CD14-positive monocyte (primary cell): Measurements from ENCODE around the gene HSF4. TPM values are rescaled to one million over a fixed set of nuclear protein-coding genes. Genes with fewer than 3 reads are reported as not detected.

Experiments
- DNase-seq, 3 donors: peaks; one replicate each; pipeline ENCODE4 v3.0.0-alpha.2; 2011 to 2022
- H2AFZ ChIP-seq: 2 replicates; pipeline ENCODE4 v1.6.0; 2012; ENCODE audit warnings: mild to moderate bottlenecking, low read depth, low read length, inconsistent platforms; ENCODE audit not compliant: insufficient read depth, poor library complexity, severe bottlenecking
- H3K27ac ChIP-seq, 2 donors: 1 replicate in 1 of 2; 2 replicates in 1 of 2; pipeline ENCODE4 v1.5.1; 2012 to 2013; ENCODE audit warnings: low read length in 2 of 2, control low read depth in 1 of 2, inconsistent platforms in 1 of 2, low read depth in 1 of 2, mild to moderate bottlenecking in 1 of 2
- H3K27me3 ChIP-seq, 2 donors: one replicate each; pipeline versions ENCODE4 v1.6.0 to v1.6.1; 2011 to 2013; ENCODE audit warnings: low read length in 2 of 2; ENCODE audit not compliant: control insufficient read depth in 2 of 2, insufficient read depth in 2 of 2
- H3K36me3 ChIP-seq, 2 donors: replicated peaks in 1 of 2; 1 replicate in 1 of 2; 2 replicates in 1 of 2; pipeline versions ENCODE4 v1.5.1 to v1.6.1; 2012 to 2013; ENCODE audit warnings: low read length in 2 of 2, control low read depth in 1 of 2, inconsistent platforms in 1 of 2, mild to moderate bottlenecking in 1 of 2; ENCODE audit not compliant: insufficient read depth in 2 of 2, control insufficient read depth in 1 of 2
- H3K4me1 ChIP-seq, 2 donors: 1 replicate in 1 of 2; 2 replicates in 1 of 2; pipeline versions ENCODE4 v1.5.1 to v1.6.1; 2012 to 2013; ENCODE audit warnings: low read length in 2 of 2, control low read depth in 1 of 2, inconsistent platforms in 1 of 2, mild to moderate bottlenecking in 1 of 2, moderate library complexity in 1 of 2; ENCODE audit not compliant: insufficient read depth in 2 of 2, control insufficient read depth in 1 of 2
- H3K4me2 ChIP-seq: replicated peaks from 2 replicates; pipeline ENCODE3; 2012; ENCODE audit warnings: low read length, moderate library complexity, mild to moderate bottlenecking; ENCODE audit not compliant: poor library complexity, severe bottlenecking; ENCODE audit errors: extremely low read depth
- H3K4me3 ChIP-seq, 3 experiments: fragments of 200-600 bp in 1 of 3; sonication (generic) in 1 of 3; replicated peaks in 1 of 3; 1 replicate in 2 of 3; 2 replicates in 1 of 3; pipeline ENCODE4 v1.5.1; 2011 to 2013; ENCODE audit warnings: low read length in 3 of 3, mild to moderate bottlenecking in 3 of 3, control low read depth in 2 of 3, low read depth in 2 of 3, inconsistent platforms in 1 of 3, moderate library complexity in 1 of 3
- H3K79me2 ChIP-seq: 2 replicates; pipeline ENCODE4 v1.6.0; 2012; ENCODE audit warnings: mild to moderate bottlenecking, control low read depth, inconsistent platforms, low read length, moderate library complexity; ENCODE audit not compliant: insufficient read depth
- H3K9ac ChIP-seq: 2 replicates; pipeline ENCODE4 v1.6.0; 2017; ENCODE audit warnings: low read length, mild to moderate bottlenecking; ENCODE audit not compliant: insufficient read depth, poor library complexity, severe bottlenecking
- H3K9me3 ChIP-seq, 2 donors: replicated peaks in 1 of 2; 1 replicate in 1 of 2; 2 replicates in 1 of 2; pipeline versions ENCODE4 v1.5.1 to v1.6.1; 2012 to 2013; ENCODE audit warnings: low read length in 2 of 2, control low read depth in 1 of 2; ENCODE audit not compliant: control insufficient read depth in 1 of 2, insufficient read depth in 1 of 2
- H4K20me1 ChIP-seq: 2 replicates; pipeline ENCODE4 v1.6.0; 2012; ENCODE audit warnings: mild to moderate bottlenecking, low read length, control low read depth, moderate library complexity; ENCODE audit not compliant: insufficient read depth
- H3K27ac Mint-ChIP-seq, 7 donors: one replicate each; pipeline ENCODE4 v1.8.0; 2020; ENCODE audit warnings: mild to moderate bottlenecking in 7 of 7, mixed read lengths in 7 of 7, moderate library complexity in 6 of 7, inconsistent platforms in 2 of 7
- H3K27me3 Mint-ChIP-seq, 3 donors: one replicate each; pipeline ENCODE4 v1.8.0; 2021 to 2022; ENCODE audit warnings: low read depth in 3 of 3, mild to moderate bottlenecking in 3 of 3, mixed read lengths in 3 of 3, moderate library complexity in 3 of 3, inconsistent platforms in 1 of 3
- H3K36me3 Mint-ChIP-seq, 2 donors: one replicate each; pipeline ENCODE4 v1.8.0; 2020; ENCODE audit warnings: mixed read lengths in 2 of 2, inconsistent platforms in 1 of 2, mild to moderate bottlenecking in 1 of 2
- H3K4me1 Mint-ChIP-seq: one replicate; pipeline ENCODE4 v1.8.0; 2020; ENCODE audit warnings: mild to moderate bottlenecking, mixed read lengths
- H3K4me3 Mint-ChIP-seq, 2 donors: one replicate each; pipeline ENCODE4 v1.8.0; 2020; ENCODE audit warnings: mild to moderate bottlenecking in 2 of 2, mixed read lengths in 2 of 2, moderate library complexity in 1 of 2
- H3K9me3 Mint-ChIP-seq, 7 donors: one replicate each; pipeline ENCODE4 v1.8.0; 2020 to 2022; ENCODE audit warnings: mixed read lengths in 7 of 7, mild to moderate bottlenecking in 6 of 7, moderate library complexity in 6 of 7, inconsistent platforms in 2 of 7
- CTCF ChIP-seq: fragments of 200-600 bp; IDR thresholded peaks from one replicate; pipeline ENCODE4 v1.8.0; 2022; ENCODE audit warnings: antibody characterized with exemption, mild to moderate bottlenecking
- WGBS: methylation state at CpG from one replicate; pipeline ENCODE4 v1.1.5; 2013; ENCODE audit warnings: missing lambda C conversion rate; ENCODE audit not compliant: insufficient coverage; 5-methylcytosine and 5-hydroxymethylcytosine counted together
- intact Hi-C, 2 donors: fragments of 100-400 bp; cut with micrococcal nuclease; formaldehyde crosslinking; loops; one replicate each; pipeline versions ENCODE4 v1.15.0 to v1.15.1; 2023
- polyA plus RNA-seq, 3 donors: library from polyadenylated mRNA; depleted of rRNA in 1 of 3; unstranded in 2 of 3; stranded (reverse) in 1 of 3; fragments of 300-500 nt in 2 of 3; fragments of >200 nt in 1 of 3; fragmentation: Illumina TruSeq in 2 of 3; gene quantifications; 1 replicate in 2 of 3; 2 replicates in 1 of 3; pipeline ENCODE4 v1.2.3, GENCODE V29; 2012 to 2021

Gene HSF4
- polyA plus RNA-seq, 3 donors, result 53.4 TPM; not detected in 2

GRCh38 chr16:67150833-67151396 is 13.6 kb upstream of the HSF4 start, which contains the start of gene B3GNT9:
TSS of gene B3GNT9 (minus strand) at chr16:67150998. CDS start at chr16:67150485, 513 bp downstream.
- H2AFZ ChIP-seq, result peak within 1 kb of the TSS; percentile 17
- H3K79me2 ChIP-seq, result no peaks in the 10 kb centered on the region
- peaks cover 13 to 61% of the 10 kb centered on the region in 2 donors for H3K27me3 ChIP-seq
- H3K9ac ChIP-seq, result no peak within 1 kb of the TSS
- no peak for DNase-seq
- H3K4me3 ChIP-seq, result peak within 1 kb of the TSS in 1 of 3 experiments; percentile 63
- peaks cover 9 to 18% of the 10 kb centered on the region in 2 donors for H3K9me3 ChIP-seq
- peak within 1 kb of the TSS; percentile 66 for H3K4me2 ChIP-seq
- Mint-ChIP-seq H3K27ac (no peak within 1 kb of the TSS), H3K27me3 (peaks cover 45 to 71% (median 58%) of the 10 kb centered on the region in 3 donors), H3K4me1 (peaks cover 18% of the 10 kb centered on the region), H3K36me3 (peaks cover 36 to 39% of the 10 kb centered on the region in 2 donors), H3K4me3 (peak within 1 kb of the TSS; percentile 27 to 77), H3K9me3 (peaks cover 7 to 22% (median 12%) of the 10 kb centered on the region in 7 donors)
- WGBS, result 2% methylated on average over 33 of the region's 34 CpGs
- H4K20me1 ChIP-seq, result peaks cover 86% of the 10 kb centered on the region
- TF ChIP-seq CTCF, result no peak
- H3K27ac ChIP-seq, result no peak within 1 kb of the TSS
- peaks cover 30 to 33% of the 10 kb centered on the region in 2 donors for H3K36me3 ChIP-seq
- intact Hi-C loops, result no loop called here
- H3K4me1 ChIP-seq, result peaks cover 15 to 30% of the 10 kb centered on the region in 2 donors

GRCh38 chr16:67151431-67152097 is 13.0 kb upstream of the HSF4 start:
- Histone ChIP-seq H3K36me3 (peaks cover 24 to 27% of the 10 kb centered on the region in 2 donors), H3K4me3 (no peak overlapping the region), H3K9ac (no peak overlapping the region), H3K9me3 (peaks cover 9 to 18% of the 10 kb centered on the region in 2 donors), H4K20me1 (peaks cover 86% of the 10 kb centered on the region), H3K4me2 (peak overlapping the region; percentile 66), H3K79me2 (no peaks in the 10 kb centered on the region), H3K4me1 (peaks cover 15 to 30% of the 10 kb centered on the region in 2 donors), H2AFZ (no peak overlapping the region), H3K27me3 (peaks cover 13 to 65% of the 10 kb centered on the region in 2 donors), H3K27ac (no peak overlapping the region)
- Mint-ChIP-seq H3K4me1 (peaks cover 24% of the 10 kb centered on the region), H3K4me3 (peak overlapping the region in 1 of 2 donors; percentile 77), H3K36me3 (peaks cover 33 to 35% of the 10 kb centered on the region in 2 donors), H3K27ac (no peak overlapping the region), H3K9me3 (peaks cover 7 to 22% (median 12%) of the 10 kb centered on the region in 7 donors), H3K27me3 (peaks cover 52 to 77% (median 65%) of the 10 kb centered on the region in 3 donors)
- 70% methylated on average over 7 of the region's 8 CpGs for WGBS
- DNase-seq, result no peak
- no peak for TF ChIP-seq CTCF
- intact Hi-C loops, result no loop called here
